ENCODE measurements around the gene DTHD1. TPM values are rescaled to one million over a fixed set of nuclear protein-coding genes. Genes with fewer than 3 reads are reported as not detected.
A peak's percentile ranks its signal among the peaks of the same experiment; 100 is the strongest.

Gene DTHD1
- total RNA-seq, 2 experiments from 2014 or later: 1.7 to 2.9 TPM

- CTCF ChIA-PET: interaction anchor here (0.9 to 2.5 kb wide), 5 partner anchors 9 to 36 kb away, joined by 3 to 8 read pairs (median 5); partner anchors contain the start of gene ARAP2
Measured at GRCh38 chr4:36280555-36280954, 861 bp upstream of the DTHD1 start.

DNA sequence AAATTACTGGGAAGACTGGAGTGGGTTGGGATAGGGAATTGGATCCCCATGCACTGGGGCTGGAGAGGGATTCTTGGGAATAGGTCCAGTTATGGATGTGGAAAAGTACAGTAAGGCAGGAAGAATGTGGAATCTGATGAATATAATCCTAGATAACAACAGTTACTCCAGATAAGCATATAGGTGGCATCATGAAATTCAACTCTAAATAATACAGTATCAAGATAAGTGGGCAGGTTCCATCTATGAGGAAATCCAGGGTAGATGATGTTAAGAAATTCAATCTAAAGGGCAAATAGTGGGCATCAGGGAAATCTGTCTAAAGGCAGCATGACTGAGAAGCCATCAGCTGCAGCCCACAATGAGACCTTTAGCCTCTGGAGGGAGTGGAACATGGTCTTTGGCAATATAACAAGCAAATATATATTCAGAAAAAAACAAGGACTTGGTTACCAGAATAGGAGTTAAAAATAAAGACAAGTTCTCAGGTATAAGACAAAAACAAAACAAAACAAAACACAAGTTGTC is 1.2 kb downstream of the DTHD1 start:
- ATAC-seq (no peak), DNase-seq (no peak)
- Mint-ChIP-seq H3K4me1 (peaks cover 90% of the 10 kb centered on the region), H3K27me3 (no peaks in the 10 kb centered on the region), H3K9me3 (ENCODE audit: low read depth) (peaks cover 7% of the 10 kb centered on the region), H3K4me3 (peak overlapping the region; percentile 63), H3K27ac (peak overlapping the region; percentile 78), H3K36me3 (peaks cover 29% of the 10 kb centered on the region)
- CTCF ChIA-PET: interaction anchor here (0.8 to 1.5 kb wide), 3 partner anchors 11 to 31 kb away, joined by 3 to 4 read pairs (median 3); no protein-coding TSS in a partner anchor

More at GRCh38 chr4:36280555-36280954, 861 bp upstream of the DTHD1 start:
- Mint-ChIP-seq H3K27me3 (no peaks in the 10 kb centered on the region), H3K36me3 (peaks cover 21% of the 10 kb centered on the region), H3K9me3 (ENCODE audit: low read depth) (peaks cover 4% of the 10 kb centered on the region), H3K4me3 (peak overlapping the region; percentile 24), H3K27ac (peak overlapping the region; percentile 72), H3K4me1 (peaks cover 80% of the 10 kb centered on the region)
- DNase-seq (no peak), ATAC-seq (no peak)

GRCh38 chr4:36283912-36284465 is 2.6 kb downstream of the DTHD1 start:
- Mint-ChIP-seq H3K4me1 (peaks cover 89% of the 10 kb centered on the region), H3K9me3 (ENCODE audit: low read depth) (peaks cover 7% of the 10 kb centered on the region), H3K4me3 (peak overlapping the region; percentile 63), H3K36me3 (peaks cover 37% of the 10 kb centered on the region), H3K27ac (peak overlapping the region; percentile 78), H3K27me3 (no peaks in the 10 kb centered on the region)
- no peak for DNase-seq
- no peak for ATAC-seq
- CTCF ChIA-PET: interaction anchor here (1.2 to 3.0 kb wide), 2 partner anchors 16 to 40 kb away, joined by 3 to 28 read pairs; partner anchors contain the start of gene ARAP2

DNA sequence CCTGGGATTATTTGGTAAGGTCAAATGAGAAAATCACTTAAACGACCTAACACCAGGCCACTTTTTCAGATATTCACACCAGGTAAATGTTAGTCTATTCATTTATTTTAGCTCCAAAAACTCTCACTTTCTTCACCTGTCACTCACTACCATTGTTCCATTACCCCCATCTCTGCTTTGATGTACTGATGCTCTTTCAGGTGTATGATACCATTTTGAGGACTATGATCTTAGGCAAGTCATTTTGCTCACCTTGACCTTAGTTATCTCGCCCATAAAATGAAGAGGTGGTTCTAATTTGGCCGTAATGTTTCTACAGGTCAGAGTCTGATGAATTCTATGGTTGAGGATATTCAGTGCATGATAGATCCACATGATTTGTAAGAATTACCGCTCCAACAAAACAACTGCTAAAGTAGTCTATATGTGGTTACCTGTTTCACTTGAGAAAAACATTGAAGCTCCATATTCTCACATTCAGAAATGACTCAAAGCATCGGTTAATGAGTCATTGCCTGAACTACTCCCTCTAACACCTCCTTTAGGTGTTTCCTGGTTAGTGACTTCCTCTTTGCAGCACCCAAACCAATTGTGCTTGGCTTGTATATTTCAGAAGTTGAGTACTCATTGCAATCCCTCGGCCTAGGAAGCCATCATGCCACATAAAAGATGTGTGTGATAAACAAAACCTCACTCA is 4.5 kb downstream of the DTHD1 start:
- ATAC-seq (peak; percentile 93), DNase-seq (peak; percentile 85)
- CTCF ChIA-PET: interaction anchor here (0.6 to 3.0 kb wide), 7 partner anchors 17 to 42 kb away, joined by 3 to 28 read pairs (median 4); partner anchors contain the start of gene ARAP2
- Mint-ChIP-seq H3K4me1 (peaks cover 73% of the 10 kb centered on the region), H3K27me3 (no peaks in the 10 kb centered on the region), H3K4me3 (peak overlapping the region; percentile 57), H3K36me3 (peaks cover 40% of the 10 kb centered on the region), H3K9me3 (ENCODE audit: low read depth) (peaks cover 7% of the 10 kb centered on the region), H3K27ac (peak overlapping the region; percentile 89)

DNA sequence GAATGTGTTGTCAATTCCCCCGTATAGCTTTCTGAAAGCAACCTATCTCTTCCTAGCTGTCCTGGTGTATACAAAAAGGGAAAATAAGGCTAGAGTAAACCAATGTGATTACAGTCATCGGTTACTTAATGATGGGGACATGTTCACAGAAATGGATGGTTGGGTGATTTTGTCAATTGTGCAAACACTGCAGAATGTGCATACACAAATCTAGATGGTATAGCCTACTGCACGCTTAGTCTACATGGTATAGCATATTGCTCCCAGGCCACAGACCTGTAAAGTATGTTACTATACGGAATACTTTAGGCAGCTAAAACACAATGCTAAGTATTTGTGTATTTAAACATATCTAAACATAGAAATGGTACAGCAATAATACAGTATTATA is 5.1 kb downstream of the DTHD1 start:
- Mint-ChIP-seq H3K4me1 (peaks cover 68% of the 10 kb centered on the region), H3K27ac (peak overlapping the region; percentile 89), H3K27me3 (no peaks in the 10 kb centered on the region), H3K4me3 (peak overlapping the region; percentile 38), H3K9me3 (ENCODE audit: low read depth) (peaks cover 7% of the 10 kb centered on the region), H3K36me3 (peaks cover 42% of the 10 kb centered on the region)
- DNase-seq (no peak), ATAC-seq (no peak)
- CTCF ChIA-PET: interaction anchor here (0.6 to 3.0 kb wide), 6 partner anchors 18 to 42 kb away, joined by 3 to 28 read pairs (median 4); partner anchors contain the start of gene ARAP2

DNA sequence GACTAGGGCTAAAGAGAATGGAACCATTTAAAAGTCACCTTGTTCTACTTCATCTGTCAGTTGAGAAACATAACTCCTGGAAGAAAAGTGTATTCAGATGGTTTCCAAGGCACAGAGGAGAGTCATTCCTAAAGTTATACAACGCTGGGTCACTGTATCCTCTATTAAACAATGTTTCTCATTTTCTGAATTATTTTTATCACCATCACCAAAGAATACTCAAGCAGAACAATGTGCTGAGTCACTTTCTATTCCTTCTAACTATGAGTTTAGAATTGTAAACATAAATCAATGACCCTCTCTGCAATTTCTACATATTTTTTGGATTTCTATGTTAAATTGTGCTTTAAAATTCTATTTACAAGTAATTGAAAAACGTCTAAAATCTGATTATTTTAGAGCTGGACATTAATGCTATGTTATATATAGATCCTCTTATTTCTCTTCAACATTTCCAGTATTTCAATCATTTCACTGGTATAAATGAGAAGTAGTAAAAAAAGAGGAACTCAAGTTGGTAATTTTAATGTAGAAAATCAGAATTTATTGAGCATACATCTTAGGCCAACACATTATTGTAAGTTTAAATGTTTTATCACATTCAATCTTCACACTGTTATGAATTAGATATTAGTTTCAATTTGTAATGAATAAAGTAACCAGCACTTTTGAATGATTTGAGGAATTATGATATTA is 7.5 kb downstream of the DTHD1 start:
- H3K4me1 Mint-ChIP-seq: peaks cover 44% of the 10 kb centered on the region
- no peaks in the 10 kb centered on the region for H3K27me3 Mint-ChIP-seq
- H3K9me3 Mint-ChIP-seq (ENCODE audit: low read depth): peaks cover 7% of the 10 kb centered on the region
- no peak overlapping the region for H3K4me3 Mint-ChIP-seq
- ATAC-seq: no peak
- no peak for DNase-seq
- H3K36me3 Mint-ChIP-seq: peaks cover 34% of the 10 kb centered on the region
- CTCF ChIA-PET: no interaction called here
- peak overlapping the region; percentile 34 for H3K27ac Mint-ChIP-seq

DNA sequence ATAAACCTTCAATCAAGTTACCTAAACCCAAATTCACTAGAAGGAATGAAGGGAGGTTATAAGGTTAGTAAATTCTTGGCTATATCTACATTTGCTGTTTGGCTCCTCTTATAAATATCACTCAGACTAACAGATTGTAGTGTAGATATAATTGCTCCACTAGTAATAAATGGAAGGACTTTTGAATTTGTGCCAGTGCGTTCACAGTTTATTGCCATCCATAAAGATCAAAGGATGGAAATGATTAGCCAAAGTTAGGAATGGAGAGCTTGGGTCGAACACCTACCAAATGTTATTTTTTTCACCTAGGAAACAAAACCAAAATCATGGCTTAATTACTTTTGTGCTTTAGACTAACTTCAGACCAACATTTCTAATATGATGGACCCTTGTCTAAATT is 9.2 kb downstream of the DTHD1 start:
- no peak overlapping the region for H3K27ac Mint-ChIP-seq
- H3K27me3 Mint-ChIP-seq: no peaks in the 10 kb centered on the region
- no peak overlapping the region for H3K4me3 Mint-ChIP-seq
- no peak for DNase-seq
- no peak for ATAC-seq
- CTCF ChIA-PET: interaction anchor here (0.9 to 1.0 kb wide), 2 partner anchors 10 to 47 kb away, joined by 3 read pairs; partner anchors contain the start of gene DTHD1
- peaks cover 30% of the 10 kb centered on the region for H3K4me1 Mint-ChIP-seq
- peaks cover 3% of the 10 kb centered on the region for H3K9me3 Mint-ChIP-seq (ENCODE audit: low read depth)
- peaks cover 25% of the 10 kb centered on the region for H3K36me3 Mint-ChIP-seq

DNA sequence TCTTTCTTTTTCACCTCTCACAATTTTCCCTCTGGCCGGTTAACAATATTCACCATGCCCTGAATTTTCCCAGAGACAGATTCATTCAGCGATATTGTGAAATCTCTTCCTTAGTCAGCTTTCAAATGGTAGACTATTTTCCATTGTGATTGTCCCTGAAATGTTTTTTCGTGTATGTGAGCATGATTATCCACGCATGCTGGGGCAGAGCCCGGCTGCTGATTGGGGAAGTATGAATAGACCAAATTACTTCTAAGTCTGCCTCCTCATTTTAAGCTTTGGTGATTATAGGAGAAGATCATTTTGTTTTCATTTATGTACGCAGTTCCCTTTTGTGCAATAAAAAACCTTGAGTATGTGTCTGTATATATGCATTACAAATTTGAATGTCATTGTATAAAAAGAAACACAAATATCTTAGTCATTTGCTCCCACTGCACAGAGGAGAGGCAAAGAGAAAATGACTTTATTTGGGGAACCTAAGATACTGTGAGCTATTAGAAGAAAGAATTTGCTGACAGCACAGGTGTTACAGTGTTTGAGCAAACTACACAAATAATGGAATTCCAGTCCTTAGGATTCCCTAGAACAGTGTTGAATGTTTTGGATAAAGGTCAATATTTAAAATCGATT is 11.3 kb downstream of the DTHD1 start:
- peaks cover 16% of the 10 kb centered on the region for H3K36me3 Mint-ChIP-seq
- no peak for DNase-seq
- peaks cover 3% of the 10 kb centered on the region for H3K27me3 Mint-ChIP-seq
- ATAC-seq: no peak
- H3K4me1 Mint-ChIP-seq: peaks cover 15% of the 10 kb centered on the region
- no peak overlapping the region for H3K4me3 Mint-ChIP-seq
- no peaks in the 10 kb centered on the region for H3K9me3 Mint-ChIP-seq (ENCODE audit: low read depth)
- CTCF ChIA-PET: interaction anchor here (1.3 to 1.4 kb wide), 2 partner anchors 12 to 48 kb away, joined by 3 read pairs; partner anchors contain the start of gene ARAP2
- H3K27ac Mint-ChIP-seq: no peak overlapping the region

DNA sequence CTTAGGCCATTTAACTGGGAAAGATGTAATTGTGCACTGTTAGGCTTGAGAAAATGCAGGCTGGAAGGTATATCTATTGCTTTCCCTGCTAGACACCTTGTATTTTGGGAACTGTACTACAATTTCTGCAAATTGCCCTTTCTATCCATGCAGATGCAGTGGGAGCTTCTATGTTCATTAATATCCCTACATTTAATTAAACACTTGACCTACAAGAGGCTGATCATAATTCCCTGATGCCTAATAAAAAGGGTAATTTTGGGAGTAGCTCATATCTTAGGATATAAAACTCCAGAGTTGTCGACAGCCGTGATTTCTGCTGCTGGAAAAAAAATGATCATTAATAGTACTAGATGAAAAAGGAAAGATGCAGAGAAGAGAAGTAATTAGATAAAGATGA is 19.7 kb downstream of the DTHD1 start:
- peaks cover 16% of the 10 kb centered on the region for H3K4me1 Mint-ChIP-seq
- CTCF ChIA-PET: no interaction called here
- no peak overlapping the region for H3K4me3 Mint-ChIP-seq
- H3K9me3 Mint-ChIP-seq (ENCODE audit: low read depth): peaks cover 5% of the 10 kb centered on the region
- H3K27me3 Mint-ChIP-seq: peaks cover 3% of the 10 kb centered on the region
- ATAC-seq (no peak), DNase-seq (no peak)
- H3K36me3 Mint-ChIP-seq: peaks cover 23% of the 10 kb centered on the region
- no peak overlapping the region for H3K27ac Mint-ChIP-seq

GRCh38 chr4:36303426-36304137 is 22.2 kb downstream of the DTHD1 start:
- peaks cover 8% of the 10 kb centered on the region for H3K9me3 Mint-ChIP-seq (ENCODE audit: low read depth)
- ATAC-seq: peak; percentile 66
- no peaks in the 10 kb centered on the region for H3K27me3 Mint-ChIP-seq
- peaks cover 16% of the 10 kb centered on the region for H3K4me1 Mint-ChIP-seq
- no peak overlapping the region for H3K4me3 Mint-ChIP-seq
- H3K36me3 Mint-ChIP-seq: peaks cover 25% of the 10 kb centered on the region
- peak overlapping the region; percentile 9 for H3K27ac Mint-ChIP-seq
- CTCF ChIA-PET: interaction anchor here (0.9 kb wide), 1 partner anchor 12 kb away, joined by 3 read pairs; no protein-coding TSS in a partner anchor
- peak; percentile 60 for DNase-seq

DNA sequence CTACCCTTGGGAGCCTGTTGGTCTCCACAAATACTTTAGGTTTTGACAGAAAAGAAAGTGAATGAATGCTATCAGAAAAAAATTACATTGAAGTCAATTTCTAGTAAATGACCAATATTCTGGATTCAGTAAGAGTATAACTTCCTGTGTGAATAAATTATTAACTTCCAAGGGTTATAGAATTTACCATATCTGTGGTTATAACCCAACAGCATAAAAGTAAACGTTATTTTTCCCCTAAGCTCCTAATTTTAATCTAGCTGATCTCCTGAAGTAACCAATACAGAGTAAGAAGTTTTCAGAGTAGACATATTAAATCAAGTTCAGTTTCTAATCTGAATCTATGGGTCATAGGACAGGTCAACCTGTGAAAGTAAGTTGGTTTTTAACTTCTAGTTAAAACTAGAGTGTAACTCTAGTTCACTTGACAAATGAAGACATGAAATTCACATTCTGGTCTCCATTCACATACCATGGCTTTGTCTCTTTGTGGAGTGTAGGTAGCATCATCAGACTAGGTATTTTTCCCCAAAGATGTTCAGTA is 22.8 kb downstream of the DTHD1 start:
- no peak overlapping the region for H3K4me3 Mint-ChIP-seq
- H3K36me3 Mint-ChIP-seq: peaks cover 25% of the 10 kb centered on the region
- H3K27me3 Mint-ChIP-seq: no peaks in the 10 kb centered on the region
- peaks cover 16% of the 10 kb centered on the region for H3K4me1 Mint-ChIP-seq
- no peak for DNase-seq
- peak overlapping the region; percentile 9 for H3K27ac Mint-ChIP-seq
- peaks cover 8% of the 10 kb centered on the region for H3K9me3 Mint-ChIP-seq (ENCODE audit: low read depth)
- ATAC-seq: no peak
- CTCF ChIA-PET: interaction anchor here (0.9 kb wide), 1 partner anchor 12 kb away, joined by 3 read pairs; no protein-coding TSS in a partner anchor

DNA sequence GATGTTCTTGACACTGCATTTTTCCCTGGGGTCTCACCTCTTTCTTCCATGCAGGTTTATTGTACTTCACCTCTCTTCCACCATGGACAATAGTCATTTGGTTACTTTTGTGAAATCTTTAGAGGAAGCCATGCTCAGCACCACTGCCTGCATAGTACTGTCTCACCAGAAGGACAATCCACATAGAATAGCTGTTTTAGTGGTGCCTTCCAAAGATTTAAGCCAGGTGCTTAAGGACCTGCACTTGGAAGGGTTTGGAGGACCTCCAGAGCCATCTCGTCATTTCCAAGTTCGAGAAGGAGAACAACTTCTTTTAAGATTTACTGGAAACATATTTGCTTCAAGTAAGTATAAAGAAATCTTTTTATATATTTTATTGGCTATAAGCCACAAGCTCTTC is 26.7 kb downstream of the DTHD1 start:
- H3K36me3 Mint-ChIP-seq: peaks cover 30% of the 10 kb centered on the region
- no peaks in the 10 kb centered on the region for H3K27me3 Mint-ChIP-seq
- peaks cover 41% of the 10 kb centered on the region for H3K4me1 Mint-ChIP-seq
- CTCF ChIA-PET: no interaction called here
- no peak overlapping the region for H3K27ac Mint-ChIP-seq
- DNase-seq: no peak
- peaks cover 10% of the 10 kb centered on the region for H3K9me3 Mint-ChIP-seq (ENCODE audit: low read depth)
- ATAC-seq: no peak
- no peak overlapping the region for H3K4me3 Mint-ChIP-seq

Measured in activated CD8-positive, alpha-beta memory T cell treated with anti-CD3 and anti-CD28 coated beads, Interleukin-2, amount 10 ng/mL, durations not matched to agents 7 days and 5 days (primary cell).